KBM-7 (cell line): Measurements from ENCODE around the gene CCDC9B.

Source experiments
- DNase-seq: peaks from one replicate; pipeline ENCODE4 v3.0.0-alpha.2; 2015
- in situ Hi-C: fragments of 300-500 bp; cut with MboI; formaldehyde crosslinking; loops from 2 replicates; pipeline ENCODE4 v1.14.3; 2020; ENCODE audit warnings: low sequenced_read_pairs, low pct_unique_long_range_greater_than_20kb, mixed read lengths

CCDC9B gene

GRCh38 chr15:40317580-40317979 is 23.2 kb downstream of the CCDC9B start:
- in situ Hi-C loops = no loop called here
- DNase-seq = no peak

GRCh38 chr15:40316931-40317330 is 23.8 kb downstream of the CCDC9B start:
- in situ Hi-C loops = no loop called here
- no peak for DNase-seq

GRCh38 chr15:40314723-40315276 is 25.9 kb downstream of the CCDC9B start:
- DNase-seq = no peak

GRCh38 chr15:40313531-40314398 is 27.0 kb downstream of the CCDC9B start:
- in situ Hi-C loops = no loop called here
- peak; percentile 85 for DNase-seq

More at GRCh38 chr15:40314723-40315276, 25.9 kb downstream of the CCDC9B start:
- in situ Hi-C loops = no loop called here

- in situ Hi-C loops = no loop called here
- no peak for DNase-seq
Measured at GRCh38 chr15:40312370-40313158, 28.2 kb downstream of the CCDC9B start.

- DNase-seq = no peak
- in situ Hi-C loops = no loop called here
Measured at GRCh38 chr15:40310993-40311392, 29.7 kb downstream of the CCDC9B start.

GRCh38 chr15:40310001-40310959 is 30.5 kb downstream of the CCDC9B start:
- in situ Hi-C loops = no loop called here
- peak; percentile 84 for DNase-seq

- in situ Hi-C loops = no loop called here
Measured at GRCh38 chr15:40309344-40309862, 31.3 kb downstream of the CCDC9B start.

GRCh38 chr15:40307421-40308211 is 33.1 kb downstream of the CCDC9B start, which contains the start of gene PLCB2:
Gene PLCB2, minus strand, starts transcription at chr15:40307935. Its CDS starts 263 bp downstream, at chr15:40307672.
- peak; percentile 86 for DNase-seq
- in situ Hi-C loops = no loop called here

More at GRCh38 chr15:40309344-40309862, 31.3 kb downstream of the CCDC9B start:
- no peak for DNase-seq

GRCh38 chr15:40306908-40307307 is 33.8 kb downstream of the CCDC9B start:
- peak; percentile 32 for DNase-seq
- in situ Hi-C loops = no loop called here

GRCh38 chr15:40306371-40306770 is 34.4 kb downstream of the CCDC9B start:
- DNase-seq = no peak
- in situ Hi-C loops = no loop called here

GRCh38 chr15:40305281-40305680 is 35.5 kb downstream of the CCDC9B start:
- DNase-seq = no peak
- in situ Hi-C loops = no loop called here

GRCh38 chr15:40303576-40303975 is 37.2 kb downstream of the CCDC9B start:
- in situ Hi-C loops = no loop called here
- DNase-seq = no peak

- in situ Hi-C loops = no loop called here
- DNase-seq = no peak
Measured at GRCh38 chr15:40302981-40303380, 37.8 kb downstream of the CCDC9B start.

- DNase-seq = no peak
- in situ Hi-C loops = no loop called here
Measured at GRCh38 chr15:40302288-40302886, 38.4 kb downstream of the CCDC9B start.

- in situ Hi-C loops = no loop called here
- DNase-seq = no peak
Measured at GRCh38 chr15:40301467-40302179, 39.1 kb downstream of the CCDC9B start.

- DNase-seq = no peak
- in situ Hi-C loops = no loop called here
Measured at GRCh38 chr15:40300771-40301170, 40.0 kb downstream of the CCDC9B start.
